Vagina (tissue), 2 donors: ENCODE measurements around the gene ZGLP1.

Experiments used
- POLR2A ChIP-seq, 2 donors: fragments of 450-650 bp; IDR thresholded peaks; one replicate each; pipeline ENCODE4 v1.6.1; 2017; ENCODE audit warnings: antibody characterized with exemption in 2 of 2, mild to moderate bottlenecking in 2 of 2, moderate library complexity in 2 of 2
- TF ChIP-seq, protein P1 (sequence below), 3 experiments: fragments of 450-650 bp in 2 of 3; fragments of 200-600 bp in 1 of 3; sonication (generic) in 1 of 3; IDR thresholded peaks; one replicate each; pipeline ENCODE4 v1.5.1; 2017 to 2019; ENCODE audit warnings: antibody characterized with exemption in 3 of 3, mild to moderate bottlenecking in 2 of 3, moderate library complexity in 2 of 3

DNA sequence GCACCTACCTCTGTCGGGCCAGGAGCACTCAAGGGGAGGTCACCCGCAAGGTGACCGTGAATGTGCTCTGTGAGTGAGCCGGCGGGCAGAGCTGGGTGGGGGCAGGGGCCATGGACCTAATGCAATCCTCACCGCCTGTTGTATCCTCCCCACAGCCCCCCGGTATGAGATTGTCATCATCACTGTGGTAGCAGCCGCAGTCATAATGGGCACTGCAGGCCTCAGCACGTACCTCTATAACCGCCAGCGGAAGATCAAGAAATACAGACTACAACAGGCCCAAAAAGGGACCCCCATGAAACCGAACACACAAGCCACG, 24.7 kb downstream of the ZGLP1 start:
- TF ChIP-seq, protein P1, sequence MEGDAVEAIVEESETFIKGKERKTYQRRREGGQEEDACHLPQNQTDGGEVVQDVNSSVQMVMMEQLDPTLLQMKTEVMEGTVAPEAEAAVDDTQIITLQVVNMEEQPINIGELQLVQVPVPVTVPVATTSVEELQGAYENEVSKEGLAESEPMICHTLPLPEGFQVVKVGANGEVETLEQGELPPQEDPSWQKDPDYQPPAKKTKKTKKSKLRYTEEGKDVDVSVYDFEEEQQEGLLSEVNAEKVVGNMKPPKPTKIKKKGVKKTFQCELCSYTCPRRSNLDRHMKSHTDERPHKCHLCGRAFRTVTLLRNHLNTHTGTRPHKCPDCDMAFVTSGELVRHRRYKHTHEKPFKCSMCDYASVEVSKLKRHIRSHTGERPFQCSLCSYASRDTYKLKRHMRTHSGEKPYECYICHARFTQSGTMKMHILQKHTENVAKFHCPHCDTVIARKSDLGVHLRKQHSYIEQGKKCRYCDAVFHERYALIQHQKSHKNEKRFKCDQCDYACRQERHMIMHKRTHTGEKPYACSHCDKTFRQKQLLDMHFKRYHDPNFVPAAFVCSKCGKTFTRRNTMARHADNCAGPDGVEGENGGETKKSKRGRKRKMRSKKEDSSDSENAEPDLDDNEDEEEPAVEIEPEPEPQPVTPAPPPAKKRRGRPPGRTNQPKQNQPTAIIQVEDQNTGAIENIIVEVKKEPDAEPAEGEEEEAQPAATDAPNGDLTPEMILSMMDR (IDR thresholded peaks at IDR 0.05), result no peak
- TF ChIP-seq POLR2A (IDR thresholded peaks at IDR 0.05), result no peak
